ENCODE data around the gene FERMT3.

FERMT3 gene

GRCh38 chr11:64219354-64219684 lies 12.8 kb downstream of the FERMT3 start:
- in situ Hi-C loops (cut with MboI; ENCODE audit: low sequenced_read_pairs), result no loop called here

- in situ Hi-C loops (cut with MboI; ENCODE audit: low sequenced_read_pairs), result no loop called here
Observed at GRCh38 chr11:64219755-64220154, 13.2 kb downstream of the FERMT3 start.

DNA sequence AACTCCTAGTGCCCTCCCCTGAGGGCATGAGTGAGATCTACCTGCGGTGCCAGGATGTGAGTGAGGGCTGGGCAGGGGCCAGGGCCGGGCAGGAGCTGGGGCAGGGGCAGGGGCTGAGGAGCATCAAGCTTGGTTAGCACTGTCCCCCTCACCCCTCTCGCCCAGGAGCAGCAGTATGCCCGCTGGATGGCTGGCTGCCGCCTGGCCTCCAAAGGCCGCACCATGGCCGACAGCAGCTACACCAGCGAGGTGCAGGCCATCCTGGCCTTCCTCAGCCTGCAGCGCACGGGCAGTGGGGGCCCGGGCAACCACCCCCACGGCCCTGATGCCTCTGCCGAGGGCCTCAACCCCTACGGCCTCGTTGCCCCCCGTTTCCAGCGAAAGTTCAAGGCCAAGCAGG lies 13.8 kb downstream of the FERMT3 start:
- in situ Hi-C loops (cut with MboI; ENCODE audit: low sequenced_read_pairs), result no loop called here

DNA sequence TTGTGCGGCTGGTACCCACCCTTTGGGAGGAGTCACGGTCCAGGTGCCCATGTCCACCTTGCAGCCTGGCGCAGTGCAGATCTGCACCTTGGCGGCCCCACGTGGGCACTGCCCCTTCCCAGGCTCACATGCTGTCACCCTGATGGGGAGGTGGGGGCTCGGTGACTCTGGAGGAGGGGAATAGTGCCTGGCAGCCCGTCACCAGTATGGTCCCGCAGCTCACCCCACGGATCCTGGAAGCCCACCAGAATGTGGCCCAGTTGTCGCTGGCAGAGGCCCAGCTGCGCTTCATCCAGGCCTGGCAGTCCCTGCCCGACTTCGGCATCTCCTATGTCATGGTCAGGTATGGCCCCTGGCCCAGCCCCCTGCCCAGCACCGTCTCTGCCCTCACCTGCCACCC lies 14.3 kb downstream of the FERMT3 start:
- in situ Hi-C loops (cut with MboI; ENCODE audit: low sequenced_read_pairs), result no loop called here

DNA sequence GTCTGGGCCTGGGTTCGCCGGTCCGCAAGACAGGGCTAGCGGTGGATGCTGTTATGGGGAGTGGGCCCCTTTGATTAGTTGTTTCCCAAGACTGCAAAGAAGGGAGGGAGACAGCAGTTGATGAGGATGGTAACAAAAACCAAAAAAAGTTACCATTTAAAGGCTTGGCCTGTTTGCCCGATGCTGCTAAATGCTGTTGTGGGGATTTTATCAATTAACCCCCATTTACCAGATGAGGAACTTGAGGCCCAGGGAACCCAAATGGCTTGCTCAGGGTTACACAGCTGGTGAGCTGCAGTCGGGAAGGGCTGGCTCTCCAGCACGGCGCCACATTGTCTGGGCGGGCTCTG lies 16.1 kb downstream of the FERMT3 start:
- in situ Hi-C loops (cut with MboI; ENCODE audit: low sequenced_read_pairs), result no loop called here

- in situ Hi-C loops (cut with MboI; ENCODE audit: low sequenced_read_pairs), result no loop called here
Observed at GRCh38 chr11:64223001-64223651, 16.6 kb downstream of the FERMT3 start.

- in situ Hi-C loops (cut with MboI; ENCODE audit: low sequenced_read_pairs), result no loop called here
Observed at GRCh38 chr11:64224151-64224890, 17.8 kb downstream of the FERMT3 start.

DNA sequence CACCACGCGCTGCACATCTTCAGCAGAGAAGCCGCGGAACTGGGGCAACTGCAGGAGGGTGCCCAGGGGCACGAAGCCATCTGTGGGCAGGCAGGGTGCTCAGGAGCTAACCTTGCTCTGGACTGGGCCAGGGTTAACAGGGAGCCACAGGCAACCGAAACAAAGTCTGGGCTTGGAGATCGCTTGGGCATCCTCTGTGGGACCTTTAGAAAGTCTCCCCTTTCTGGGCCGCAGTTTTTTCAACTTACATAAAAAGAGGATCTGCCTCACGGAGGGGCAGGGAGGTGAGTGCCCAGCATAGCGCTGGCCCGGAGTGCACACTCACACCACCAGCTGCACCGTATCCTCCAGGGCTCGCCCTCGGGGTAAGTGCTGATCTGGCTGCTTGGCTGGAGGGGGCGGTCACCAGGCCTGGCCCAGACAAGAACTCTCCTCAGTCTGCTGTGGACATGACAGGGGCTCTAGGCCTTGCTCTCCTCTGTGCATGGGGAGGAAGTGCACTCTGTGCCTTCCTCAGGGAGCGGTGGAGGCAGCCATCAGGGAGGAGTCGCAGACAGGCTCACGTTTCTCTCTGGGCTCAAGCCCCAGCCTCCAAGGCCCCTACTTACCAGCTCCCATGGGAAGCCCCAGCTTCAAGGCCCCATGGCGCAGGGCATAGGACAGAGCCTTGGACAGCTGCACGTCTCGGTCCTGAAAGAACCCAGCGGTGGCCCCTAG lies 18.5 kb downstream of the FERMT3 start:
- in situ Hi-C loops (cut with MboI; ENCODE audit: low sequenced_read_pairs), result loop anchor here (25.0 kb wide), 1 partner anchor 112 kb away; the partner anchor contains the start of gene CCDC88B

GRCh38 chr11:64225608-64226506 lies 19.3 kb downstream of the FERMT3 start, which contains the start of the genes NUDT22 and TRPT1:
NUDT22 (plus strand) TSS chr11:64226274; CDS start chr11:64226653, 379 bp downstream.
TRPT1 (minus strand) TSS chr11:64226186; CDS start chr11:64225860, 326 bp downstream.
- in situ Hi-C loops (cut with MboI; ENCODE audit: low sequenced_read_pairs), result loop anchor here (25.0 kb wide), 1 partner anchor 111 kb away; the partner anchor contains the start of gene CCDC88B

GRCh38 chr11:64226507-64227051 lies 20.1 kb downstream of the FERMT3 start:
- in situ Hi-C loops (cut with MboI; ENCODE audit: low sequenced_read_pairs), result loop anchor here (25.0 kb wide), 1 partner anchor 111 kb away; the partner anchor contains the start of gene CCDC88B

GRCh38 chr11:64227405-64227956 lies 21.0 kb downstream of the FERMT3 start:
- in situ Hi-C loops (cut with MboI; ENCODE audit: low sequenced_read_pairs), result loop anchor here (25.0 kb wide), 1 partner anchor 110 kb away; the partner anchor contains the start of gene CCDC88B

DNA sequence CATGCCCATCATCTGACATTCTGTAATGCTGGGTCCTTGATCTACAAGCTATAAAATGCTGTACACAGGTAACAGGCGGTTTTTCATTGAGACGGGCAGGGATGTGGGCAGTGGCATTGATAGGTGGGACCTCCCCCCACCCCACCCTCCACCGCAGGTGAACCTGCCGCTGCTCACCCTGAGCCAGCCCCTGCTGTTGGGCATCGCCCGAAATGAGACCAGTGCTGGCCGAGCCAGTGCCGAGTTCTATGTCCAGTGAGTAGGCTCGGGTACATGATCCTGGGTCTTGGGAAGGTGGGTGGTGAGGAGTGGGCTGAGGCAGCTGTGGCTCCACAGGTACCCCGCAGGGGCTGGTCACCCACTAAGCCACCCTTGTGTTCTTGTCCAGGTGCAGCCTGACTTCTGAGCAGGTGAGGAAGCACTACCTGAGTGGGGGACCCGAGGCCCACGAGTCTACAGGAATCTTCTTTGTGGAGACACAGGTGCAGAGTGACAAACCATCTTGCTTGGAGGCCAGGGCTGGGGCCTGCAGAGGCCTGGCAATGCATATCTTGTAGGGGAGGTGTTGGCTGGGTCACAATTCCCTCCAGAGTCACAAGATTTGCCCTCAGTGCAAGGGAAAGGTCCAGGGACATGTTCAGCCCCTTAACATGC lies 22.7 kb downstream of the FERMT3 start:
- in situ Hi-C loops (cut with MboI; ENCODE audit: low sequenced_read_pairs), result loop anchor here (25.0 kb wide), 1 partner anchor 108 kb away; the partner anchor contains the start of gene CCDC88B

GRCh38 chr11:64229744-64230170 lies 23.2 kb downstream of the FERMT3 start:
- in situ Hi-C loops (cut with MboI; ENCODE audit: low sequenced_read_pairs), result loop anchor here (25.0 kb wide), 1 partner anchor 108 kb away; the partner anchor contains the start of gene CCDC88B

- in situ Hi-C loops (cut with MboI; ENCODE audit: low sequenced_read_pairs), result loop anchor here (25.0 kb wide), 1 partner anchor 107 kb away; the partner anchor contains the start of gene CCDC88B
Observed at GRCh38 chr11:64230171-64230984, 23.9 kb downstream of the FERMT3 start, which contains the start of gene DNAJC4. DNAJC4 (plus strand) TSS chr11:64230548; CDS start chr11:64230855, 307 bp downstream.

DNA sequence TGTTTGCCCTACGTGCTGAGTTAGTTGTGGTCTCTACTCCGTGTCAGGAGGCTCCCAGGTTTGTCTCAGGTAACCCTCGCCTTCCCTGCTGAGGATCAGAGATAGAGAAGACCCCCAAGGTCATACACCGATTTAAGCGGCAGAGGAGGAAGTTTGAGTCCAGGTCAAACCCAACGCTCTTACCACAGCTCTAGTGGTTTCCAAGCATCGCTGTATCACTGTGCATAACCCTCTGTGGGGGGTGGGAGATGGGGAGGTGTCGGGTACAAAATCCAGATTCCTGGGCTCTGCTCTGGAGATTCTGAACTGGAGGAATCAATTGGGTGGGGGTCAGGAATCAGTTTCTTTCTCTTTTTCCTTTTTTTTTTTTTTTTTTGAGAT lies 24.5 kb downstream of the FERMT3 start:
- in situ Hi-C loops (cut with MboI; ENCODE audit: low sequenced_read_pairs), result loop anchor here (25.0 kb wide), 1 partner anchor 106 kb away; the partner anchor contains the start of gene CCDC88B

DNA sequence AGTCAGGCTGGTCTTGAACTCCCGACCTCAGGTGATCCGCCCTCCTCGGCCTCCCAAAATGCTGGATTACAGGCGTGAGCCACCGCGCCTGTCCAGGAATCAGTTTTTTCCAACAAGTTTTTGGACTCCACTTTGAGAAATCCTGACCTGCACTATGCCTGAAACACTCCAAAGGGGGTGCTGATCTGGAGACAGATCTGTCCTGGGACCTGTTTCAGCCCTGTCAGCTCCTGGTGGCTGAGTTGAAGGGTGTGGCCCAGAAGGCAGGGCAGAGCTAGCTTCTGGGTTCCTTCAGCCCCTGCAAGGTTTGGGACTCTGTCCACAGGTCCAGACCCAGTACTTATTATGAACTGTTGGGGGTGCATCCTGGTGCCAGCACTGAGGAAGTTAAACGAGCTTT lies 25.0 kb downstream of the FERMT3 start:
- in situ Hi-C loops (cut with MboI; ENCODE audit: low sequenced_read_pairs), result loop anchor here (25.0 kb wide), 1 partner anchor 106 kb away; the partner anchor contains the start of gene CCDC88B

DNA sequence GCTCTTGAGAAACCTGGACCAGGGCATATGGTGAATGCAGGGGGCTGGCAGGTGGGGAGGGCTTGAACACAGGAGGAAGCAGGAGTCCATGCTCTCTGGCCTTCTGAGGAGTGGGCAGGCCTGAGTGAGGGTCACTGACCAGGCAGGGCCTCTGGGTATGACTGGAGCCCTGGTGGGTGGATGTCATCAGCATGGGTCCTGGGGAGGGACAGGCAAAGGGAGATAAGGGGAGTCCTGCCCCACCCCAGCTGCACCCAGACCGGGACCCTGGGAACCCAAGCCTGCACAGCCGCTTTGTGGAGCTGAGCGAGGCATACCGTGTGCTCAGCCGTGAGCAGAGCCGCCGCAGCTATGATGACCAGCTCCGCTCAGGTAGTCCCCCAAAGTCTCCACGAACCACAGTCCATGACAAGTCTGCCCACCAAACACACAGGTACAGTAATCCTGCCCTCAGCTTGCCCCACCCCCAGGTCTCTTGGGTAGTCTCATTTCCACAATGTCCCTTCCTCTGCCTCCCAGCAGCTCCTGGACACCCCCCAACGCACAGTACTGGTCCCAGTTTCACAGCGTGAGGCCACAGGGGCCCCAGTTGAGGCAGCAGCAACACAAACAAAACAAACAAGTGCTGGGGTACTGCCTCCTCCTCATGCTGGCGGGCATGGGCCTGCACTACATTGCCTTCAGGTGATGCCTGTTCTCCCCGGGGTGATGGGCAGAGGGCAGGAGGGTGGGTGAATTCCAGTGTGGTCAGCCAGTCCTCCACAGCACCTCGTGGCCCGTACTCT lies 25.9 kb downstream of the FERMT3 start:
- in situ Hi-C loops (cut with MboI; ENCODE audit: low sequenced_read_pairs), result loop anchor here (25.0 kb wide), 1 partner anchor 105 kb away; the partner anchor contains the start of gene CCDC88B
